SK-MEL-5 (cell line): ENCODE measurements around the gene RAD23B. TPM values are rescaled to one million over a fixed set of nuclear protein-coding genes. Genes with fewer than 3 reads are reported as not detected.
"Not testable (repeated sequence)": the region's sequence is repeated elsewhere in the genome, so short reads cannot be mapped to it uniquely, and the experiment has no call there.

Experiments used
- DNase-seq: peaks from one replicate; pipeline ENCODE4 v3.0.0-alpha.2; 2016; ENCODE audit warnings: low read depth, low spot score
- in situ Hi-C: cut with HindIII; loops from 2 replicates; pipeline ENCODE4 v1.10.0; 2016; ENCODE audit warnings: low sequenced_read_pairs, high pct_unique_total_duplicates, low pct_unique_long_range_greater_than_20kb
- total RNA-seq: library from RNA; depleted of rRNA; stranded (reverse); fragments of >200 nt; shearing (Covaris generic); gene quantifications from 2 replicates; pipeline ENCODE4 v1.2.3, GENCODE V29; 2014

RAD23B gene
- total RNA-seq, 1 experiment from 2014 or later: 107 TPM

DNA sequence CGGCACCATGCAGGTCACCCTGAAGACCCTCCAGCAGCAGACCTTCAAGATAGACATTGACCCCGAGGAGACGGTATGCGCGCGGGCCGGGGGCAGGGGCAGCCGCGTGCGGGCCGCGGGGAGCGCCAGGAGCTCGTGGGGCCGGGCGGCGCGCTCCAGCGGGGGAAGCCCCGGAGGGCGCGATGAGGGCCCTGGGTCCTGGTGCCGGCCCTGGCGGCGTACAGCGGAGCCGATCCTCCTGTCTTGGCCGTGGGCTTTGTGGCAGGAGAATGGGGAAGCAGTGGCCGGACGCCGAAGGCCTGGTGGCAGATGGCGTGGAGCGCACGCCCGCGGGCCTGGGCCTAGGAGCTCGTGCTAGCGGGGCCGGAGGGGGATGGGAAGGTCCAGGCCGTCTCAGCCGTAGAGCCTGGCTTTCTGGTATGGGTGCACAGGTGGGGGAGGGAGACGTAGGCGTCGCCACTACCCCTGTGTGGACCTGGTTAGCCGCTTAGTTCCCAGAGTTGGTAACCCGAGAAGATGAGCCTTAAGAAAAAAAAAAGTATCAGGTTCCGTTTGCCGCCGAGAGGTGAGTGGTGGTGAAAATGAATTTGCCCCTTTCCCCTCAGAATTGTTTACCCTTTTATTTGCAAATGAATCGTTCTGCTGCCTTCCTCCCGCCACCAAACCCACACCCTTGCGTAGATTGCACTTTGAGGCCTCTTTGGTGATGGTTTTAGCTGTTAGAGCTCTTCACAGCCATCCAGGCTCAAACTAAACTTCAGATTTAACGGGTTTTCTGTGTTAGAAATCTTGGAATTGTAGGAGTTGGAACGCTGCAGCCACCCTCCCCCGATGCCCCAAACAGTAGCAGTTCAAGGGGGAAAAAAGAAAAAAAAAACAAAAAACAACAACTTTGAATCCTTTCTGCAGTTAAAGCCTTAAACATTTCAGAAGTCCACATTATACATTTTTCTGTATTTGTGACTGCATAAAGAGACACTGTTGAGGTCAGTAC, 841 bp downstream of the RAD23B start:
- DNase-seq: peak; percentile 79
- in situ Hi-C loops: no loop called here

DNA sequence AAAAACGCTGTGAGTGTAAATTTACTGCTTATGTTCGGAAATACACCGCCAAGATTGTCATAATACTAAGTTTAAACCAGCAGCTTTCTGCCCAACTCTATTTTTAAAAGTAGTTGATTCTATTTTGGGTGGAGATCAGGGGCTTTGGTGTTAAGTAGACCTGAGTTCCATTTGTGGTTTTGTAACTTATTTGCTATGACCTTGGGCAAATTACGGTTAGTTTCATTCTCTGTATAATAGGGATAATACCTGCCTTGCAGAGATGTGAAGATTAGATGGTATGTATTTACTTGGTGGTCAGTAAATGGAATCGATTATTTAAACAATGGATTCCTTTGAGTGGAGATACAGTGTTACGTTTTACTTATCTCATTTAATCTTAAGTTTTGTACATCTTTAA, 1.6 kb downstream of the RAD23B start:
- in situ Hi-C loops: no loop called here
- DNase-seq: no peak

DNA sequence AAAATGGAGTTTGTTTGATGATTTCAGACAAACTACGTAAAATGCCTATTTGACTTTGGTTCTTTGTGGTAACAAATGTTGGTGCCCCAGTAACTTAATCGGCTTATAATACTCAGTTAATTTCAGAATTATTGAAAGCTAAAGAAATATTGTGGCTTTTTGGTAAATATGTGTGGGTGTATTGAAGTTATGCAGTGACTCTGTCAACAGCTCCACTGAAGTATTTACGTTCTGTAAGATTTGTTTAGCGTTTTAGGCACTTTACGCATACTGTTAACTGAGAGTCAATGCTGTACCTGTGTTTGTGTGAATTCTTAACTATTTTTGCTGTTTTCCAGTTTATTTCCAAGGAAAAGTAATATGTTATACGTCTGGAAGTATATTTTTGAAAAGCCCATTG, 2.2 kb downstream of the RAD23B start:
- DNase-seq: no peak
- in situ Hi-C loops: no loop called here

DNA sequence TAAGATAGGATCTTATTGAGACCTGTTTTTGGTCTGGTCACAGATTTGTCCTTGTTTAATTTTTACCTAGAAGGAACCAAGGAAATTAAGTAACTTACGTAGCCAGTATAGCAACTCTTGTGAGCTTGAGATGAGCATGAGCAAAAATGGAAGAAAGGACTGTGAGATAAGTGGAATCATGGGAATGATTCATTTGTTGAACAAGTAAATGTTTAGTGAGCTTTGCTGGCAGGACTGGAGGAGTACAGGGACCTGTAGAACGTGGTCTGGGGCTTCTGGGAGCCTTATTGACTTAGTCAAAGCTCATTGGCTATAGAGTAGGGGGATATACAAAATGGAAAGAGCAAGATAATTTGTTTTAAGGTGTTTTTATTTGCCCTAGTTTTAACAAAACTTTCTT, 3.0 kb downstream of the RAD23B start:
- in situ Hi-C loops: no loop called here
- DNase-seq: peak; percentile 15

DNA sequence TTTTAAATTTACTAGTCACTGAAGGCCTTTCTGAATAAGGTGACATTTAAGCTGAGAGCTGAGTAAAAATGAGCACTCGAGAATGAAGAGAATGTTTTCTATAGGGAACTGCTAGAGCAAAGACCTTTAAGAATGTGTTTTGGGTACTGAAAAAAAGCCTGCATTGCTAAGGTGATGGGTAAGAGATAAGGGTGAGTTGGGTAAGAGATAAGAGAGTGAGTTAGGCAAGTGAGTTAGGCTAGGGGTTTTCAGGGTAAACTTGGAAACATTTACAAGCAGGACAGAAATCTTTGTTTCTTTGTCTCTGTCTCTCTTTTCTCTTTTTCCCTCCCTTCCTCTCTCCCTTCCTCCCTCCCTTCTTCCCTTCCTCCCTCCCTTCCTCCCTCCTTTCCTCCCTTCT, 5.6 kb downstream of the RAD23B start:
- in situ Hi-C loops: no loop called here
- DNase-seq: no peak

DNA sequence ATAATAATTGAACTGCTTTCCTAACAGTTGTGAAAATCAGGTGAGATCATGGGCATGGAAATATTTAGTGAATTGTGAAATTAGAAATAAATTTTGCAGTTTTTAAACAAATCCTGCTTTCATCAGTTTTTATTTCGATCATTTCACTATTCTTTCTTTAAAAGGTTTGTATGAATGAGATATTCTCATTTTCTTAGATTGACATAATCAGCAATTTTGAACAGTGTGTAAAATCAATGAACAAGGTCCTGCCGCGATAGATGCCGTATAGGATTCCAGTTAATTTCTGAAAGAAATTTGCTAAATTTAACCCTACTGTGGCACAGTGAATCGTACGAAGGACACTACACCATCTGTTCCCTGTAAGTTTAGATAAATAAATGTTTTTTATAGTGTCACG, 7.5 kb downstream of the RAD23B start:
- in situ Hi-C loops: no loop called here

DNA sequence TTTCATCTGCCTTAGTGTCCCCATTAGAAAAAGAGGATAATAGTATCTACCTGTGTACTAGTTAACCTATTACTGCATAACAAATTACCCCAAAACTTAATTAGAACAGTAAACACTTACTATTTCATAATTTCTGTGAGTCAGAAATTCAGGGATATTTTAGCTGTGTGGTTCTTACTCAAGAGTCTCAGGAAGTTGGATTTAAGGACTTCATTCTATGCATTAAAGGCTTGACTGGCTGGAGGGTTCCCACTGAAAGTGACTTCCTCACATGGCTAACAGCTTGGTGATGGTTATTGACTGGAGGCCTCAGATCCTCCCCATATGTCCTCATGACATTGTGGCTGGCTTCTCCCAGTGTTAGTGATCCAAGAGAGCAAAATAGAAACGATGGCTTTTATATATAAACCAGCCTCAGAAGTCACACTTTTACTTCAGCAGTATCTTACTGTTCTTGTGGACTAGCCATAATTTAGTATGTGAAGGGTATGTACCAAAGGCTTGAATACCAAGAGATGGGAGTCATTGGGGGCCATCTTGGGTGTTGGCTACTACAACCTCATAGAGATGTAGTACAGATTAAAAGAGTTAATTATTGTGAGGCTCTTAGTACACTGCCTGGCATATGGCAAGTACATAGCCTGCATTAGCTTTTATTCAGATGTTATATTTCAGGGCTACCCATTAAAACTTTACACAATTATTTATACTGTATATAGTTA, 9.9 kb downstream of the RAD23B start:
- in situ Hi-C loops: no loop called here
- DNase-seq: no peak

More for the DNA sequence above, 7.5 kb downstream of the RAD23B start:
- no peak for DNase-seq

DNA sequence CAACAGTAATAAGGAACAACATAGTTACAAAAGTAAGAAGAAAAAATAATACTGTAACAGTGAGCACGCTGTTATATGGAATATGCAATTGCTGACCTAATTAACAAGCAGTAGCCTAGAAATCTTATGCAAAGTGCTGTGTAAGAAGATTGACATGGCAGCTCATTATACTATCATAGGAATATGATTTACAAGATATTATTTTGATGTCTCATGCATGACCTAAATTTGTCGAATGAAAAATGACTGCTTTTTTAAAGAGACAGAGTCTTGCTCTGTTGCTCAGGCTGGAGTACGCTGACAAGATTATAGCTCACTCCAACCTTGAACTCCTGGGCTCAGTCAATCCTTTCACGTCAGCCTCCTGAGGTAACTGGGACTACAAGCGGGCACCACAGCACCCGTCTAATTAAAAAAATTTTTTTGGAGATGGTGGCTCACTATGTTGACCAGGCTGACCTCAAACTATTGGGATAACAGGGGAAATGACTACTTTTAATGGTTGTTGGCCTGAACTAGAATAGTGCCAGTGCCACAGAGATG, 10.5 kb downstream of the RAD23B start:
- in situ Hi-C loops: no loop called here
- DNase-seq: no peak

DNA sequence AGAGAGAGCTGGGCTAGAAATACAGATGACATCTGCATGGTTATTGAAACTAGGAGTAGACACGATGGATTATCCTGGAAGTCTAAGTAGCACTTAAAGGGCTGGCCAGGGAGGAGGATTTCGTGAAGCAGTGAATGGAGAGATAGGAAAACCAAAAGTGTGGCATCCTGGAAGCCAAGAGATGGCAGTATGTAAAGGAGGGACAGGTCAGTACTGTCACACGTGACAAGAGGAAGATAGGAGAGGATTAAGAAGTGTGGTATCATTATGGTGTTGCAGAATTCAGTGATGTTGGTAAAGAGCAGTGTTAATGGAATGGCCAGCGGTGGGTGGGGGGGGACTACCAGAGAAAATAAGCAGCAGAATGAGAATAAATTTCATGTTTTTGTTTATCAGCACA, 11.7 kb downstream of the RAD23B start:
- DNase-seq: no peak
- in situ Hi-C loops: no loop called here

DNA sequence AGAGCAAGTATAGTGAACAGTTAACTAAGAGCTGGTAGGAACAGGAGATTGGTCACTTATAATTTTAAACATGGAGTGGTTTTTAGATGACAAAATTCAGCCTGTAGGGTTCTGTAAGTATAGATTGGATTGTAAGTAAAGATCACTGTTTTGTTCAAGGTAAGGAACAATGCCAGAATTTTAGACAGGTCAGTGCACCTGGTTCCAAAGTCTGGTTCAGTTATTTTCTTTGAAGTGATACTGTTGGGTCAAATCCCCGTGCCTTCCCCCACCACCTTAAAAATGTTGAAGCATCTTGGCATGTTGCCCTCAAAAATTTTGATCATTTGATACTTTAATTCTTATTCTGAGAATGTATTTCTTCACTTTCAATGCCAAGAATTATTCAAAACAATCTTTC, 12.9 kb downstream of the RAD23B start:
- in situ Hi-C loops: no loop called here
- no peak for DNase-seq

DNA sequence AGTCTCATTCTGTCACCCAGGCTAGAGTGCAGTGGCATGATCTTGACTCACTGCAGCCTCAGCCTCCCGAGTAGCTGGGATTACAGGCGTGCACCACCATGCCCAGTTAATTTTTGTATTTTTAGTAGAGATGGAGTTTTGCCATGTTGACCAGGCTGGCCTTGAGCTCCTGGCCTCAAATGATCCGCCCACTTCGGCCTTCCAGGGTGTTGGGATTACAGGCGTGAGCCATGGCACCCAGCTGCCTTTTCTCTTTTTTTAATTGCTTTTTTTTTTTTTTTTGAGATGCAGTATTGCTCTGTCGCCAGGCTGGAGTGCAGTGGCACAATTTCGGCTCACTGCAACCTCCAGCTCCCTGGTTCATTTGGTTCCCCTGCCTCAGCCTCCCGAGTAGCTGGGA, 13.5 kb downstream of the RAD23B start:
- DNase-seq, in situ Hi-C loops: not testable (repeated sequence)

DNA sequence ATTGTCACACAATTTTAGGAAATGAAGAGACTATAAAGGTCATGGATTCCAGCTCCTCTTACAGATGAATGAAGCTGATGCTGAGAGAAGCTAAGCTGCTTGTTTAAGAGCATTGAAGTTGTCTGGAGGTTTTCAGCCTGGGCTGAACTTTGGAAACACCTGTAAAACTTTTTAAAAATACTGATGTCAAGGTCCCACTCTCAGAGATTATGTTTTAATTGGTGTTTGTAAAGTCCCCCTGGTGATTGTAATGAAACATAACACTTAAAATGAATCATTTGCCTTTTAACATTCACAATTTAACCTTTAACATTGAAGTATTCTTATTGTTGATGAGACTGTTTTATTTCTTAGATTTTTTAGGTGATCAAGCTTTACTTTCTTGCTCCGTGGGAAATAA, 16.4 kb downstream of the RAD23B start:
- no peak for DNase-seq

DNA sequence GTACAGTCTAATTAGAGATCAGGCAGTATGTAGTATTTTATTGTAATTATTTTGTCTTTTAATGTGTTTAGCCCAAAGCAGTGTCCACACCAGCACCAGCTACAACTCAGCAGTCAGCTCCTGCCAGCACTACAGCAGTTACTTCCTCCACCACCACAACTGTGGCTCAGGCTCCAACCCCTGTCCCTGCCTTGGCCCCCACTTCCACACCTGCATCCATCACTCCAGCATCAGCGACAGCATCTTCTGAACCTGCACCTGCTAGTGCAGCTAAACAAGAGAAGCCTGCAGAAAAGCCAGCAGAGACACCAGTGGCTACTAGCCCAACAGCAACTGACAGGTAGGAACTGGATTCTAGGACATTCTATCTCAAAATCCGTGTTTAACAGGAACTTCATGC, 23.2 kb downstream of the RAD23B start:
- DNase-seq: no peak
- in situ Hi-C loops: no loop called here

More for the DNA sequence above, 16.4 kb downstream of the RAD23B start:
- in situ Hi-C loops: no loop called here

DNA sequence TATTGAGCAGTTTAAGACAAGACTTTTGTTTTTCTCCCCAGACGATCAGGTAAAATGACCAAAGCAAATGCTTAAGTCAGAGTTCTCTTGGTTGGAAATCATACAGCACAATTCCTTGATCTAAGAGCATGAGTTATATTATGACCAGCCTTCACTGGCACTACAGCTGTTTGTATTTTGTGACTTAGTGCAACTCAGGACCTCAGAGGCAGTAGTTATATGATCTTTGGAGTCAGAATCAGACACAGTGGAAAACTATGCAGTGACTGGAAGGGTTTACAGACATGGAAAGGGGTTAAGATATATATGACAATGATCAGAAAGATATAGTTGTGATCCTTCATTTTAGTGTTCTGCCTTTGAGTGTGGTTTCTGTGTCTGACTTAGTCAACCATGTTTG, 24.3 kb downstream of the RAD23B start:
- in situ Hi-C loops: no loop called here
- no peak for DNase-seq

DNA sequence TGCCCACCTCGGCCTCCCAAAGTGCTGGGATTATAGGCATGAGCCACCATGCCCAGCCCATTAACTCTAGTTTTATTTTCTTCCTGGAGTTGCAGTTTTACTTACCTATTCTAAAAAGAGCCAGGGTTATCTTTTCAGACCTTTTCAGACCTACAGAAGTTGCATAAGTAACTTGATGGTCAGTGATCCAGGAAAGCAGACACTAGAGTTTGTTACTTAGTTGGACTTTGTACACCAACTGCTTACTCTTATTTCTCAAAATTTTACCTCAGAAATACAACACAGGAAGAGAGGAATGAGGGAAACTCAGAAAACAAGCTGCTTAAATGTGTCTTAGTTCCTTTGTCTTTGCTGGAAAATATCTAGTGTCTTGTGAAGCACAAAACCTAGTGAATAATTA, 25.4 kb downstream of the RAD23B start:
- no peak for DNase-seq
- in situ Hi-C loops: no loop called here

DNA sequence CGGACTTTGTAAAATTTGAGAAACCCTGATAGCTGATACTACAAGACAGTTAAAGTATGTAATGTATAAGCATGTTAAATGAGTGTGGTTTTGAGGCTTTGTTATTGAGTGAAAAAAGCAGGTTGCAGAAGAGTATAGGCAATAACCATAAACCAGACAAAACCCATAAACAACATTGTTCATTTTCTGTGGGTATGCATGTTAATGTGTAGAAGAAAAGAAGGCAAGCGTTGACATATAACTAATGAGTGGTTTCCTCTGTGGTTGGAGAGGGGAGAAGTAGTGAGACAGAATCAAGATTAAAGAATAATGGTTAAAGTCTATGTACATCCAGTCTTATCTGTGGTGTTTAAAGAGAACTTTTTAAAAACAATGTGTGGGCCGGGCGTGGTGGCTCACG, 26.2 kb downstream of the RAD23B start:
- in situ Hi-C loops: no loop called here
- DNase-seq: no peak

DNA sequence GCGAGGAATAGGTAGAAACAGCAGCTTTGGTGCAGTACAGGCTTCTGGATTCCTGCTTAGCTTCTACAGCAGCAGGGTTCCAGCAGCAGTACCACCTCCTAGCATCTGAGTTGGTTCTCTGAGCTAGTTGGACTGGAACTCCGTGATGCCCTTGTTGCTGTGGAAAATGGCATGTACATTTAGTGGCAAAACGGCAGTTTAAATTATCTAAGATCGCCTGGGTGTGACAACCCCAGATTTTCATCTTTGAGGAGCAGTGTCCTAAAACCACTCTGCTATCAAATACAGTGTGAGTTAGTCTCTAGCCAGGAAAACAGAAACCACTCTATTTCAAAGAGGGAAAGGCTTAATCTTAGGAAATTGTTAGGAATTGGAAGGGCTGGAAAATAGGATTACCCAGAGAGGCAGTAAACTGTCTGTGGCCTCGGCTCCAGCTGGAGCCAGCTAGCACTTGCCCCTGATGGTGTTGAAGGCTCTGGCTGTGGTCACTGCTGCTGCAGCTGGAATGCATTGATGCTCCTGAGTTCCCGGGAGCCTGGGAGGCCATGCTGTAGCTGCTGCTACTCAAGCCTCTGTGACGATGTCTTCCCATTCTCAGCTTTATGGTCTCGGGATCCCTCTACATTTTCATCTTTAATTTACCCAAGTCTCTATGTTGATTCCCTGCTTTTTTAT, 29.4 kb downstream of the RAD23B start:
- in situ Hi-C loops: no loop called here
- DNase-seq: no peak

DNA sequence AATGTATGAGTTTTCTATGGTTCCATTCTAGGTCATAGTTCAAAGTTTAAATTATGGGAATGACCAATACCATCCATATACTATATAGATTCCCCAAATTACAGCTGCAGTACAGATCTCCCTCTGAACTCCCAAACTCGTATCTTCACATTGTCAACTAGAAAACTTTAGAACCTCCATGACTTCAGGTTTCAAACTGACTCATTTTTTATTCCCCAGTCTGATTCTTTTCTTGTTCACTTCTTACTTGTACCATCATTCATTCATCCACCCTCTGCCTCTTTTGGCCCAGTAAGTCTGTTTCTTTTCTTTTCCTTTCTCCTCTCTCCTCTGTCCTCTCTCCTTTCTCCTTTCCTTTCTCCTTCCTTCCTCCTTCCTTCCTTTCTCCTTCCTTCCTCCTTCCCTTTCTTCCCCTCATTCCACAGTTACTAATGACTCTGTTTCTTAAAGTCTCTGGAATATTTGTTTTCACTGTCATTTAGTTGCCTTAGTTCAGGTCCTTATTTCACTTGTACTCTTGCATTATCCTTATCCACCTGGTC, 30.5 kb downstream of the RAD23B start:
- in situ Hi-C loops: no loop called here
- no peak for DNase-seq
